ENCODE measurements around the gene MSX2.

The MSX2 gene

GRCh38 chr5:174718880-174719610, 5.3 kb upstream of the MSX2 start:
- Histone ChIP-seq H3K4ac (ENCODE audit: low read depth, low read length) (peak overlapping the region; percentile 30), H3K9ac (ENCODE audit: low read length) (no peak overlapping the region), H3K36me3 (ENCODE audit: control insufficient read depth in 1 of 2, insufficient read depth in 2 of 2, low read length in 2 of 2) (no peaks in the 10 kb centered on the region), H2BK120ac (ENCODE audit: insufficient read depth, low read length, poor library complexity) (peak overlapping the region; percentile 97), H3K4me2 (ENCODE audit: low read length) (peak overlapping the region; percentile 11), H2BK5ac (ENCODE audit: low read depth, low read length, poor library complexity) (peak overlapping the region; percentile 92), H3K27me3 (ENCODE audit: insufficient read depth, low read length) (no peaks in the 10 kb centered on the region), H2AK5ac (ENCODE audit: low read length) (peak overlapping the region; percentile 44), H2AFZ (ENCODE audit: insufficient read depth, low read length, poor library complexity) (peak overlapping the region; percentile 32), H4K91ac (ENCODE audit: low read depth, low read length) (peak overlapping the region; percentile 95), H3K4me1 (ENCODE audit: control insufficient read depth in 1 of 2, insufficient read depth in 2 of 2, low read length in 2 of 2) (peaks cover 24 to 39% of the 10 kb centered on the region in 2 experiments), H3K27ac (ENCODE audit: low read depth, low read length) (peak overlapping the region; percentile 98), H3K79me2 (ENCODE audit: control insufficient read depth, insufficient read depth, low read length, poor library complexity) (peaks cover 18% of the 10 kb centered on the region), H3K23ac (ENCODE audit: low read length) (no peak overlapping the region), H3K9me3 (ENCODE audit: insufficient read depth, low read depth, low read length) (no peaks in the 10 kb centered on the region), H2BK12ac (ENCODE audit: low read length) (peak overlapping the region; percentile 95), H3K4me3 (ENCODE audit: low read depth, low read length) (no peak overlapping the region), H4K12ac (ENCODE audit: low read depth, low read length) (peak overlapping the region; percentile 27), H4K8ac (ENCODE audit: low read depth, low read length) (peak overlapping the region; percentile 59), H3K18ac (ENCODE audit: low read length) (peak overlapping the region; percentile 84), H3K79me1 (ENCODE audit: low read length) (peaks cover 51% of the 10 kb centered on the region), H3K14ac (ENCODE audit: low read length) (peak overlapping the region; percentile 88)
- DNase-seq = no peak
- no CpG with 5 or more reads among the region's 10 CpGs for WGBS (ENCODE audit: extremely low coverage, insufficient coverage, insufficient read length)

- Histone ChIP-seq H3K9ac (ENCODE audit: low read length) (no peak overlapping the region), H3K79me1 (ENCODE audit: low read length) (peaks cover 55% of the 10 kb centered on the region), H3K27ac (ENCODE audit: low read depth, low read length) (peak overlapping the region; percentile 98), H2AFZ (ENCODE audit: insufficient read depth, low read length, poor library complexity) (peak overlapping the region; percentile 66), H3K79me2 (ENCODE audit: control insufficient read depth, insufficient read depth, low read length, poor library complexity) (peaks cover 25% of the 10 kb centered on the region), H3K27me3 (ENCODE audit: insufficient read depth, low read length) (no peaks in the 10 kb centered on the region), H4K8ac (ENCODE audit: low read depth, low read length) (peak overlapping the region; percentile 94), H3K4me1 (ENCODE audit: control insufficient read depth in 1 of 2, insufficient read depth in 2 of 2, low read length in 2 of 2) (peaks cover 24 to 39% of the 10 kb centered on the region in 2 experiments), H3K18ac (ENCODE audit: low read length) (peak overlapping the region; percentile 98), H2BK12ac (ENCODE audit: low read length) (peak overlapping the region; percentile 98), H4K91ac (ENCODE audit: low read depth, low read length) (peak overlapping the region; percentile 98), H2BK5ac (ENCODE audit: low read depth, low read length, poor library complexity) (peak overlapping the region; percentile 99), H2AK5ac (ENCODE audit: low read length) (peak overlapping the region; percentile 92), H3K14ac (ENCODE audit: low read length) (peak overlapping the region; percentile 99), H2BK120ac (ENCODE audit: insufficient read depth, low read length, poor library complexity) (peak overlapping the region; percentile 98), H3K4me3 (ENCODE audit: low read depth, low read length) (no peak overlapping the region), H3K4me2 (ENCODE audit: low read length) (peak overlapping the region; percentile 50), H3K9me3 (ENCODE audit: insufficient read depth, low read depth, low read length) (no peaks in the 10 kb centered on the region), H4K12ac (ENCODE audit: low read depth, low read length) (peak overlapping the region; percentile 76), H3K36me3 (ENCODE audit: control insufficient read depth in 1 of 2, insufficient read depth in 2 of 2, low read length in 2 of 2) (peaks cover 0 to under 1% of the 10 kb centered on the region in 2 experiments), H3K4ac (ENCODE audit: low read depth, low read length) (peak overlapping the region; percentile 89), H3K23ac (ENCODE audit: low read length) (no peak overlapping the region)
- DNase-seq = no peak
- whole genome bisulfite sequencing (ENCODE audit: extremely low coverage, insufficient coverage, insufficient read length) = no CpG with 5 or more reads among the region's 19 CpGs
These were observed 4.4 kb upstream of the MSX2 start for GRCh38 chr5:174719793-174720611.

GRCh38 chr5:174720612-174721529, 3.5 kb upstream of the MSX2 start:
- no CpG with 5 or more reads among the region's 75 CpGs for WGBS (ENCODE audit: extremely low coverage, insufficient coverage, insufficient read length)
- H3K14ac ChIP-seq (ENCODE audit: low read length) = peak overlapping the region; percentile 99
- peak overlapping the region; percentile 94 for H4K8ac ChIP-seq (ENCODE audit: low read depth, low read length)
- no peaks in the 10 kb centered on the region for H3K27me3 ChIP-seq (ENCODE audit: insufficient read depth, low read length)
- no peaks in the 10 kb centered on the region for H3K9me3 ChIP-seq (ENCODE audit: insufficient read depth, low read depth, low read length)
- peaks cover 6 to 9% of the 10 kb centered on the region in 2 experiments for H3K36me3 ChIP-seq (ENCODE audit: control insufficient read depth in 1 of 2, insufficient read depth in 2 of 2, low read length in 2 of 2)
- peak overlapping the region; percentile 89 for H3K4ac ChIP-seq (ENCODE audit: low read depth, low read length)
- peak overlapping the region; percentile 99 for H2BK120ac ChIP-seq (ENCODE audit: insufficient read depth, low read length, poor library complexity)
- no peak overlapping the region for H3K23ac ChIP-seq (ENCODE audit: low read length)
- H4K12ac ChIP-seq (ENCODE audit: low read depth, low read length) = peak overlapping the region; percentile 81
- peak overlapping the region; percentile 66 for H2AFZ ChIP-seq (ENCODE audit: insufficient read depth, low read length, poor library complexity)
- H2AK5ac ChIP-seq (ENCODE audit: low read length) = peak overlapping the region; percentile 92
- H3K4me1 ChIP-seq (ENCODE audit: control insufficient read depth in 1 of 2, insufficient read depth in 2 of 2, low read length in 2 of 2) = peaks cover 24 to 37% of the 10 kb centered on the region in 2 experiments
- peak; percentile 26 to 62 for DNase-seq
- peak overlapping the region; percentile 98 for H3K18ac ChIP-seq (ENCODE audit: low read length)
- peaks cover 33% of the 10 kb centered on the region for H3K79me2 ChIP-seq (ENCODE audit: control insufficient read depth, insufficient read depth, low read length, poor library complexity)
- H3K4me2 ChIP-seq (ENCODE audit: low read length) = peak overlapping the region; percentile 68
- peak overlapping the region; percentile 68 for H3K9ac ChIP-seq (ENCODE audit: low read length)
- peak overlapping the region; percentile 99 for H2BK5ac ChIP-seq (ENCODE audit: low read depth, low read length, poor library complexity)
- H4K91ac ChIP-seq (ENCODE audit: low read depth, low read length) = peak overlapping the region; percentile 98
- peaks cover 64% of the 10 kb centered on the region for H3K79me1 ChIP-seq (ENCODE audit: low read length)
- H3K27ac ChIP-seq (ENCODE audit: low read depth, low read length) = peak overlapping the region; percentile 98
- peak overlapping the region; percentile 100 for H2BK12ac ChIP-seq (ENCODE audit: low read length)
- peak overlapping the region; percentile 47 for H3K4me3 ChIP-seq (ENCODE audit: low read depth, low read length)

Data from trophoblast cell (in vitro differentiated cells and primary cell).